ENCODE measurements around the gene PUS10. TPM values are rescaled to one million over a fixed set of nuclear protein-coding genes. Genes with fewer than 3 reads are reported as not detected.

Gene PUS10
- total and polyA plus RNA-seq, 2 of the 4 experiments (the other 2 are of a cell fraction), result 4.4 to 5.7 TPM

DNA sequence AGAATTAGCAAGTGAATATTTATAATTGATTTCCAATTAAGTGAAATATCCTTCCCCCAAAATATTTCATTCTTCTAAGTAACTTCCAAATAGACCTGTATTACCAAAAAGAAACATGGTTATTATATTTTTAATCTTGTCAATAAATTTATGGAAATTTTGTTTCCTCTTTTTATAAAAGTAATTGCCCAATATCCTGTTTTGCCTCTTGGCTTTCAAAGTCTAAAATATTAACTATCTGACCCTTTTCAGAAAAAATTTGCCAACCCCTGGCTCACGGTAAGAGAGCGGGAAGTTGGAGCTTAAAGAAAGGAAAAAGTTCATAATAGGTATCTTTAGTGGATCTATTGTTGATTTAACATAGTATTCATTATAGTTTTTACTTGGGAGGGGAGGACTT, 27.2 kb upstream of the PUS10 start:
- dilution Hi-C loops (cut with HindIII; ENCODE audit: low sequenced_read_pairs, unreplicated experiment) (no loop called here), in situ Hi-C loops (cut with MboI; ENCODE audit: low sequenced_read_pairs) (no loop called here), intact Hi-C loops (cut with micrococcal nuclease) (no loop called here)
- Histone ChIP-seq H3K14ac (replicated peaks; ENCODE audit: low read depth, low read length) (no peak overlapping the region), H2BK120ac (ENCODE audit: low read depth, low read length) (no peak overlapping the region), H4K91ac (ENCODE audit: insufficient read depth, low read depth, low read length) (no peak overlapping the region), H4K8ac (ENCODE audit: low read depth in 2 of 2, low read length in 2 of 2) (no peak overlapping the region), H3K79me1 (ENCODE audit: low read depth in 1 of 2, low read length in 2 of 2) (peaks cover 6 to 20% of the 10 kb centered on the region in 2 experiments; a peak in 3 of 4 replicates), H2AFZ (replicated peaks; ENCODE audit: low read length, poor library complexity) (no peak overlapping the region), H2AK5ac (ENCODE audit: low read depth, low read length) (no peak overlapping the region), H3K36me3 (ENCODE audit: control insufficient read depth, insufficient read depth, low read length) (peaks cover 14% of the 10 kb centered on the region), H2BK20ac (ENCODE audit: low read depth, low read length) (no peak overlapping the region), H3K56ac (ENCODE audit: extremely low read depth, insufficient read depth, low read length) (no peak overlapping the region), H3K18ac (ENCODE audit: low read depth, low read length) (no peak overlapping the region), H3K23ac (ENCODE audit: low read depth, low read length) (no peak overlapping the region), H3K9me3 (ENCODE audit: control insufficient read depth, insufficient read depth, low read length) (no peaks in the 10 kb centered on the region), H3K4me1 (ENCODE audit: control insufficient read depth, insufficient read depth, low read length) (peaks cover 2% of the 10 kb centered on the region; the same call in 1 of the 2 replicates), H4K20me1 (ENCODE audit: insufficient read depth, low read length) (no peaks in the 10 kb centered on the region; the same call in 1 of the 2 replicates), H3K9ac (ENCODE audit: low read depth, low read length) (no peak overlapping the region), H4K5ac (ENCODE audit: low read depth, low read length) (no peak overlapping the region), H2BK5ac (ENCODE audit: low read depth, low read length, poor library complexity, severe bottlenecking) (no peak overlapping the region), H3K27ac (ENCODE audit: insufficient read depth, low read length) (no peak overlapping the region), H3K4me2 (ENCODE audit: low read depth, low read length) (no peak overlapping the region), H2AK9ac (replicated peaks; ENCODE audit: low read depth, low read length, poor library complexity) (no peak overlapping the region), H3K27me3 (ENCODE audit: control insufficient read depth, insufficient read depth, low read length) (no peaks in the 10 kb centered on the region), H3K4ac (ENCODE audit: low read depth, low read length) (no peak overlapping the region), H3K4me3 (ENCODE audit: insufficient read depth, low read depth, low read length) (no peak overlapping the region), H3K9me1 (ENCODE audit: insufficient read depth, low read length) (peaks cover 5% of the 10 kb centered on the region), H2BK15ac (ENCODE audit: low read depth, low read length) (no peak overlapping the region)
- BruUV-seq (replicated peaks), result no TSS peak
- TF ChIP-seq BHLHE40 (IDR thresholded peaks at IDR 0.05; ENCODE audit: low read depth, low read length) (no peak), CHD1 (IDR thresholded peaks at IDR 0.05; ENCODE audit: low read depth, low read length) (no peak), RAD21 (IDR thresholded peaks at IDR 0.05; ENCODE audit: low read length) (no peak), RFX5 (IDR thresholded peaks at IDR 0.05; ENCODE audit: low read depth, low read length) (no peak), SMC3 (IDR thresholded peaks at IDR 0.05; ENCODE audit: low read depth, low read length) (no peak), USF2 (IDR thresholded peaks at IDR 0.05; ENCODE audit: low read depth, low read length) (no peak), ELK1 (IDR thresholded peaks at IDR 0.05; ENCODE audit: borderline replicate concordance, low read depth, low read length) (no peak), MXI1 (IDR thresholded peaks at IDR 0.05; ENCODE audit: borderline replicate concordance, low read depth, low read length) (no peak), POLR2A (IDR thresholded peaks at IDR 0.05; ENCODE audit: low read depth, low read length) (no peak), RCOR1 (IDR thresholded peaks at IDR 0.05; ENCODE audit: insufficient replicate concordance, low read length) (no peak), CTCF (conservative IDR thresholded peaks at IDR 0.05; ENCODE audit: low read depth, low read length) (no peak), MAFK (IDR thresholded peaks at IDR 0.05; ENCODE audit: low read depth, low read length) (no peak), FOS (IDR thresholded peaks at IDR 0.05; ENCODE audit: low read depth, low read length) (no peak), MAZ (IDR thresholded peaks at IDR 0.05; ENCODE audit: borderline replicate concordance, low read depth, low read length) (no peak)
- no CpG with 5 or more reads among the region's 2 CpGs for WGBS, 2 experiments (ENCODE audit: extremely low coverage in 2 of 2, insufficient read length in 1 of 2)
- CTCF ChIA-PET, result no interaction called here
- POLR2A ChIA-PET (ENCODE audit: unreplicated experiment), result no interaction called here
- DNase-seq, result no peak
- no peak for ATAC-seq (ENCODE audit: low read depth)
